BJ (cell line): ENCODE measurements around the gene ZNF324. TPM values are rescaled to one million over a fixed set of nuclear protein-coding genes. Genes with fewer than 3 reads are reported as not detected.

Experiments used
- CTCF ChIA-PET: fragments of 350-600 bp; formaldehyde crosslinking; extraction: SDS; loops from one replicate; lab custom pipeline; 2021; ENCODE audit warnings: antibody characterized with exemption, inconsistent platforms; lab: Yijun Ruan, JAX
- POLR2A ChIA-PET: fragments of 300-600 bp; sonication (Branson Sonifier 250); formaldehyde crosslinking; extraction: SDS; loops from one replicate; lab custom pipeline; 2021; ENCODE audit warnings: antibody characterized with exemption; lab: Charles Lee
- DNase-seq: peaks from one replicate; pipeline ENCODE4 v3.0.0-alpha.2; 2011; ENCODE audit warnings: low read depth
- H3K27me3 ChIP-seq: 2 replicates; pipeline ENCODE4 v1.6.0; 2011; ENCODE audit warnings: low read length; ENCODE audit not compliant: control insufficient read depth, insufficient read depth
- H3K36me3 ChIP-seq: 2 replicates; pipeline ENCODE4 v1.5.1; 2011; ENCODE audit warnings: low read length; ENCODE audit not compliant: control insufficient read depth, insufficient read depth
- H3K4me3 ChIP-seq: 2 replicates; pipeline ENCODE4 v1.5.1; 2011; ENCODE audit warnings: low read depth, mild to moderate bottlenecking, control low read depth, low read length
- CTCF ChIP-seq: IDR thresholded peaks from 2 replicates; pipeline ENCODE4 v1.5.1; 2011; ENCODE audit warnings: low read depth, mild to moderate bottlenecking, control low read depth, inconsistent platforms, low read length, moderate library complexity; ENCODE audit not compliant: insufficient read depth
- polyA plus RNA-seq: library from polyadenylated mRNA; depleted of rRNA; stranded (reverse); fragments of >200 nt; gene quantifications from 2 replicates; pipeline ENCODE4 v1.2.3, GENCODE V29; 2011

ZNF324 gene
- polyA plus RNA-seq, 1 experiment: 4.4 TPM

- ChIA-PET CTCF (interaction anchor here (0.6 to 2.3 kb wide), 7 partner anchors 10 to 71 kb away, joined by 3 to 11 read pairs (median 4); partner anchors contain the start of gene TRIM28), POLR2A (no interaction called here)
- H3K36me3 ChIP-seq: peaks cover 9% of the 10 kb centered on the region
- H3K27me3 ChIP-seq: no peaks in the 10 kb centered on the region
- TF ChIP-seq CTCF: peak; percentile 46
- peak; percentile 26 for DNase-seq
- H3K4me3 ChIP-seq: peak overlapping the region; percentile 39
Observed at GRCh38 chr19:58513694-58514563, 47.0 kb downstream of the ZNF324 start.

GRCh38 chr19:58514564-58515022 is 47.7 kb downstream of the ZNF324 start:
- Histone ChIP-seq H3K36me3 (peaks cover 9% of the 10 kb centered on the region), H3K27me3 (no peaks in the 10 kb centered on the region), H3K4me3 (peak overlapping the region; percentile 39)
- no peak for TF ChIP-seq CTCF
- ChIA-PET POLR2A (no interaction called here), CTCF (interaction anchor here (0.6 to 2.3 kb wide), 6 partner anchors 10 to 70 kb away, joined by 3 to 11 read pairs (median 4); partner anchors contain the start of gene TRIM28)
- no peak for DNase-seq

GRCh38 chr19:58515259-58515658 is 48.4 kb downstream of the ZNF324 start:
- POLR2A ChIA-PET: no interaction called here
- CTCF ChIA-PET: interaction anchor here (2.3 kb wide), 1 partner anchor 66 kb away, joined by 11 read pairs; no protein-coding TSS in a partner anchor
- no peak for TF ChIP-seq CTCF
- Histone ChIP-seq H3K27me3 (no peaks in the 10 kb centered on the region), H3K4me3 (no peak overlapping the region), H3K36me3 (peaks cover 9% of the 10 kb centered on the region)
- no peak for DNase-seq

- Histone ChIP-seq H3K4me3 (no peak overlapping the region), H3K27me3 (no peaks in the 10 kb centered on the region), H3K36me3 (peaks cover 9% of the 10 kb centered on the region)
- DNase-seq: no peak
- ChIA-PET CTCF (no interaction called here), POLR2A (no interaction called here)
- no peak for TF ChIP-seq CTCF
Observed at GRCh38 chr19:58516246-58516836, 49.5 kb downstream of the ZNF324 start.
